Gastrocnemius medialis (tissue), 4 donors: ENCODE measurements around the gene ZNF850. TPM values are rescaled to one million over a fixed set of nuclear protein-coding genes. Genes with fewer than 3 reads are reported as not detected.

Experiments
- ATAC-seq, 2 donors: fragments of 150-250 bp; one replicate each; pipeline ENCODE4 v1.9.1; 2016
- DNase-seq, 2 donors: peaks; one replicate each; pipeline ENCODE4 v3.0.0-alpha.2; 2019
- H3K27ac ChIP-seq, 4 donors: fragments of 200-600 bp; sonication (generic); 1 replicate in 1 of 4; 2 replicates in 3 of 4; pipeline ENCODE4 v1.5.1; 2016 to 2018; ENCODE audit warnings: mild to moderate bottlenecking in 2 of 4, moderate library complexity in 1 of 4
- H3K27me3 ChIP-seq, 3 donors: fragments of 200-600 bp; sonication (generic) in 2 of 3; 1 replicate in 1 of 3; 2 replicates in 2 of 3; pipeline versions ENCODE4 v1.5.1 to v1.6.0; 2016 to 2019; ENCODE audit warnings: mild to moderate bottlenecking in 1 of 3, moderate library complexity in 1 of 3
- H3K36me3 ChIP-seq, 2 donors: fragments of 200-600 bp; sonication (generic) in 1 of 2; one replicate each; pipeline ENCODE4 v1.5.1; 2017 to 2018
- H3K4me1 ChIP-seq, 2 donors: fragments of 200-600 bp; sonication (generic) in 1 of 2; one replicate each; pipeline ENCODE4 v1.5.1; 2016 to 2017; ENCODE audit warnings: mild to moderate bottlenecking in 2 of 2
- H3K4me3 ChIP-seq, 4 donors: fragments of 200-600 bp; sonication (generic) in 3 of 4; 1 replicate in 1 of 4; 2 replicates in 3 of 4; pipeline ENCODE4 v1.5.1; 2016 to 2019; ENCODE audit warnings: mild to moderate bottlenecking in 2 of 4
- H3K9me3 ChIP-seq, 3 donors: fragments of 200-600 bp; sonication (generic) in 2 of 3; 1 replicate in 1 of 3; 2 replicates in 2 of 3; pipeline ENCODE4 v1.5.1; 2016 to 2019
- POLR2A ChIP-seq, 2 donors: fragments of 450-650 bp; IDR thresholded peaks; one replicate each; pipeline ENCODE4 v1.6.1; 2017; ENCODE audit warnings: antibody characterized with exemption in 2 of 2, mild to moderate bottlenecking in 2 of 2, moderate library complexity in 2 of 2
- in situ Hi-C, 4 donors: fragments of 200-750 bp; cut with MboI; loops; one replicate each; pipeline versions ENCODE4 v1.15.0 to v1.8.0; 2017; ENCODE audit warnings: low sequenced_read_pairs in 4 of 4
- intact Hi-C: fragments of 100-400 bp; cut with DNase I; formaldehyde crosslinking; loops from one replicate; pipeline ENCODE4 v1.15.1; 2023; ENCODE audit warnings: low total_unique reads
- total RNA-seq, 4 donors: library from RNA; depleted of rRNA; stranded (reverse); fragments of >200 nt; gene quantifications; one replicate each; pipeline versions ENCODE4 v1.1.0 to v1.2.3, GENCODE V29; 2016
- TF ChIP-seq, protein P1 (sequence below), 5 experiments: fragments of 450-650 bp in 3 of 5; fragments of 200-600 bp in 2 of 5; sonication (generic) in 2 of 5; IDR thresholded peaks in 4 of 5; conservative IDR thresholded peaks in 1 of 5; 1 replicate in 4 of 5; 2 replicates in 1 of 5; pipeline ENCODE4 v1.5.1; 2016 to 2019; ENCODE audit warnings: antibody characterized with exemption in 5 of 5, mild to moderate bottlenecking in 3 of 5, moderate library complexity in 3 of 5

Gene ZNF850
- under 1 TPM; 0.24 to 0.55 (median 0.42) TPM for total RNA-seq

DNA sequence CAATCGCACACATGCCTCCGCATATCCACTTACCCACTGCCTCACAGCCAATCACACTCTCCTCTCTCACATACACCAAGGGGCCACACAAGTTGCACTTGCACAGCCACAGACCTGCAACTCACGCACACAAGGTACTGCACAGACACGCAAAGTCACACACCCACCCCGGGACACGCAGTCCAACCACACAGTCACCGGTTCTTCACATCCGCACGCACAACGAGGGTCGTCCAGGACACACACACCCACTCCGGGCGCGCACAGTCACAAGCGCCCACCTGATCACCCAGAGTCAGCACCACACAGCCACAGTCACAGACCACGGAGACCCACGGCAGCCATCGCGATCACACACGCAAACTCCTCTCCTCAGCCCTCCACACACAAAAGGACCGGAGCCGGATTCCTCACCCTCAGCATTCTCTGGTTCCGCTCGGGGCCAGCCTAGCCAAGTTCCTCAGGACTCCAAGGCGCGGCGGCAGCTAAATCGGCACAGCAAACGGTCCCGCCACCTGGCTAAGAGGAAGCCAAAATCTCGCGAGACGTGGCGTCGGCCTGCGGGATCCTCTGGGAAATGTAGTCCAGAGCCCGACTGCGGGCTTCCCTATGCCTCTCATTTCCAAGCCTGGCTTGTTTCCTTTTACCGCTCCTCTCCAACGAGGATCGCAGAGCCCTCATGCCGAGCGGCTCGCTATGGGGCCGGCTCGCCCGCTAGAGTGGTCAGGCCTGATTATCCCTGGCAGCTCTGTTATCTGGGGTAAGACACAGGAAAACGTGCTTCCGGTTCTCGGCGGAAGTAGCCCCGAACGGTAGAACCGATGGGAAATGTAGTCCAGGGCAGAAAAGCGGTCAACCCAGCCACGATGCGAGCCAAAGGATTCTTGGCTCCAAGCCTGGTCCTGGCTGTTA, at the start of gene ZNF850:
ZNF850 (minus strand) TSS at position 497 of the 912 bp plus-strand sequence. CDS start 10,201 bp downstream, outside the sequence.
- ATAC-seq: peak; percentile 97 to 98
- in situ Hi-C loops: no loop called here
- Histone ChIP-seq H3K27me3 (peaks cover 0 to 4% (median 0%) of the 10 kb centered on the region in 3 donors), H3K4me3 (peak within 1 kb of the TSS; percentile 71 to 98 (median 86)), H3K36me3 (no peaks in the 10 kb centered on the region), H3K4me1 (peaks cover 11 to 20% of the 10 kb centered on the region in 2 donors), H3K27ac (peak within 1 kb of the TSS; percentile 74 to 89 (median 84)), H3K9me3 (peaks cover 3 to 45% (median 5%) of the 10 kb centered on the region in 3 donors)
- peak in 1 of 2 donors; percentile 30 for TF ChIP-seq POLR2A (IDR thresholded peaks at IDR 0.05)
- TF ChIP-seq, protein P1, sequence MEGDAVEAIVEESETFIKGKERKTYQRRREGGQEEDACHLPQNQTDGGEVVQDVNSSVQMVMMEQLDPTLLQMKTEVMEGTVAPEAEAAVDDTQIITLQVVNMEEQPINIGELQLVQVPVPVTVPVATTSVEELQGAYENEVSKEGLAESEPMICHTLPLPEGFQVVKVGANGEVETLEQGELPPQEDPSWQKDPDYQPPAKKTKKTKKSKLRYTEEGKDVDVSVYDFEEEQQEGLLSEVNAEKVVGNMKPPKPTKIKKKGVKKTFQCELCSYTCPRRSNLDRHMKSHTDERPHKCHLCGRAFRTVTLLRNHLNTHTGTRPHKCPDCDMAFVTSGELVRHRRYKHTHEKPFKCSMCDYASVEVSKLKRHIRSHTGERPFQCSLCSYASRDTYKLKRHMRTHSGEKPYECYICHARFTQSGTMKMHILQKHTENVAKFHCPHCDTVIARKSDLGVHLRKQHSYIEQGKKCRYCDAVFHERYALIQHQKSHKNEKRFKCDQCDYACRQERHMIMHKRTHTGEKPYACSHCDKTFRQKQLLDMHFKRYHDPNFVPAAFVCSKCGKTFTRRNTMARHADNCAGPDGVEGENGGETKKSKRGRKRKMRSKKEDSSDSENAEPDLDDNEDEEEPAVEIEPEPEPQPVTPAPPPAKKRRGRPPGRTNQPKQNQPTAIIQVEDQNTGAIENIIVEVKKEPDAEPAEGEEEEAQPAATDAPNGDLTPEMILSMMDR (IDR thresholded peaks at IDR 0.05 in 4 of 5, conservative IDR thresholded peaks at IDR 0.05 in 1 of 5): no peak
- DNase-seq: peak; percentile 82 to 83
- intact Hi-C loops: loop anchor here (1.0 kb wide), 3 partner anchors 25 to 85 kb away; partner anchors contain the start of genes ZNF345 and ZNF567

DNA sequence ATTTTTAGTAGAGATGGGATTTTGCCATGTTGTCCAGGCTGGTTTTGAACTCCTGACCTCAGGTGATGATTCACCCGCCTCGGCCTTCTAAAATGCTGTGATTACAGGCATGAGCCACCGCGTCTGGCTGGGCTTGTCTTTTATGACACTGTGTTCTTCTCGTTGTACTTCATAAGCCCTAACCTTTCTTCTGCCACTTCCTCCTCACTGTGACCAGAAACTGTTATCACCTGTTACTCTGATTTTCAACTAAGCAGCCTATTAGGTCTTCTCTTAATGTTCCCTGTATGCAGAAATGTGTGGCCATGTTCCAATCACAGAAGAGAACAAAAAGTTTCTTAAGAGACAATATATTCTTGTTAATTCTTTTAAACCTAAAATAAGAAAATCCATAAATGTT, 49.2 kb upstream of the ZNF850 start:
- DNase-seq (no peak), ATAC-seq (no peak)
- Histone ChIP-seq H3K27me3 (no peaks in the 10 kb centered on the region), H3K4me1 (no peaks in the 10 kb centered on the region), H3K36me3 (peaks cover 14 to 95% of the 10 kb centered on the region in 2 donors), H3K4me3 (peak overlapping the region in 1 of 4 donors; percentile 26), H3K27ac (no peak overlapping the region), H3K9me3 (peaks cover 3 to 95% (median 78%) of the 10 kb centered on the region in 3 donors)
- in situ Hi-C loops (no loop called here), intact Hi-C loops (no loop called here)
- no peak for TF ChIP-seq POLR2A (IDR thresholded peaks at IDR 0.05)

DNA sequence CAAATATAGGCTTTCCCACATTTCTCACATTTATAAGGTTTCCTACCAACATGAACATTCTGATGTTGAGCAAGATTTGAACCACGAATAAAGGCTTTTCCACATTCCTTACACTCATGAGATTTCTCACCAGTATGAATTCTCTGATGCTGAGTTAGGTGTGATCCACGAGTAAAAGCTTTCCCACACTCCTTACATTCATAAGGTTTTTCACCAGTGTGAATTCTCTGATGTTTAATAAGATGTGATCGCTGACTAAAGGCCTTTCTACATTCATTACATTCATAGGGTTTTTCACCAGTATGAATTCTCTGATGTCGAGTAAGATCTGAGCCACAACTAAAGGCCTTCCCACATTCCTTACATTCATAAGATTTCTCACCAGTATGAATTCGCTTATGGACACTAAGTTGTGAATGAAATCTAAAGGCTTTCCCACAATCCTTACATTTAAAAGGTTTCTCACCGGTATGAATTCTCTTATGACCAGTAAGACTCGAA, 46.6 kb upstream of the ZNF850 start:
- ATAC-seq: no peak

DNA sequence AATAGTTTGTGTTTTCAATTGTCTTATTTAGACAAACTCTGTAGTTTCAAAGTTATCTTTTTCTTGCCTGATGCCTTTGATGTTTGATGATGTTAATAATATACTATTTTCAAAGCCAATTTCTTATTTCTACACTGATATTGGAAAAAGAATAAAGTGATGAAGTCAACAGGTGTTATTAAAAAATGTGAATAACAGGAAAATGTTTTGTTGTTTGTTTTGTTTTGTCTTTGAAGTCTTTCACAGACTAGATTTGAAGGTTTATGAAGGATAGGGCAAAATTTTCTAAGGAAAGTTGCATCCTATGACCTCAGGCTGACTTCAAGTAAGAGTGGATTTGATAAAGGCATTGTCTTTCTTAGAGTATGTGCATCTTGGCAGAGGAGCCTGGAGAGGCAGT, 34.4 kb upstream of the ZNF850 start:
- Histone ChIP-seq H3K4me1 (no peaks in the 10 kb centered on the region), H3K27ac (no peak overlapping the region), H3K9me3 (peaks cover 7 to 62% (median 11%) of the 10 kb centered on the region in 3 donors), H3K36me3 (peaks cover 0 to 53% of the 10 kb centered on the region in 2 donors), H3K4me3 (no peak overlapping the region), H3K27me3 (no peaks in the 10 kb centered on the region)
- TF ChIP-seq, protein P1 (IDR thresholded peaks at IDR 0.05 in 4 of 5, conservative IDR thresholded peaks at IDR 0.05 in 1 of 5): no peak
- TF ChIP-seq POLR2A (IDR thresholded peaks at IDR 0.05): no peak
- intact Hi-C loops (no loop called here), in situ Hi-C loops (no loop called here)
- no peak for DNase-seq
- ATAC-seq: no peak

More for the DNA sequence above, 46.6 kb upstream of the ZNF850 start:
- intact Hi-C loops: no loop called here
- Histone ChIP-seq H3K4me3 (peak overlapping the region in 1 of 4 donors; percentile 35), H3K4me1 (no peaks in the 10 kb centered on the region), H3K27me3 (no peaks in the 10 kb centered on the region), H3K36me3 (peaks cover 12 to 100% of the 10 kb centered on the region in 2 donors), H3K9me3 (peaks cover 0 to 97% (median 81%) of the 10 kb centered on the region in 3 donors), H3K27ac (no peak overlapping the region)
- TF ChIP-seq POLR2A (IDR thresholded peaks at IDR 0.05): no peak
- TF ChIP-seq, protein P1 (IDR thresholded peaks at IDR 0.05 in 4 of 5, conservative IDR thresholded peaks at IDR 0.05 in 1 of 5): no peak
- DNase-seq: no peak
- in situ Hi-C loops: no loop called here

- ATAC-seq: no peak
- H3K27ac ChIP-seq: no peak overlapping the region
- TF ChIP-seq, protein P1 (IDR thresholded peaks at IDR 0.05 in 4 of 5, conservative IDR thresholded peaks at IDR 0.05 in 1 of 5): no peak
- no peak for TF ChIP-seq POLR2A (IDR thresholded peaks at IDR 0.05)
- DNase-seq: no peak
- in situ Hi-C loops: no loop called here
- H3K27me3 ChIP-seq: no peaks in the 10 kb centered on the region
- H3K36me3 ChIP-seq: peaks cover 0 to 54% of the 10 kb centered on the region in 2 donors
- intact Hi-C loops: no loop called here
- no peak overlapping the region for H3K4me3 ChIP-seq
- H3K4me1 ChIP-seq: no peaks in the 10 kb centered on the region
- H3K9me3 ChIP-seq: peaks cover 8 to 53% (median 12%) of the 10 kb centered on the region in 3 donors
Measured at GRCh38 chr19:36805364-36805763, 32.8 kb upstream of the ZNF850 start.
